Posterior vena cava (tissue), 2 donors: ENCODE measurements around the gene TSHZ3. TPM values are rescaled to one million over a fixed set of nuclear protein-coding genes. Genes with fewer than 3 reads are reported as not detected.

ENCODE experiments used
- DNase-seq: peaks from one replicate; pipeline ENCODE4 v3.0.0-alpha.2; 2020; ENCODE audit warnings: low spot score
- intact Hi-C, 2 donors: fragments of 100-400 bp; cut with DNase I; formaldehyde crosslinking; loops; one replicate each; pipeline versions ENCODE4 v1.14.1 to v1.14.2; 2022 to 2023
- total RNA-seq, 2 donors: library from RNA; stranded (reverse); fragmentation: NEBNext Ultra II Directional; extraction: Animal tissue kit (Norgen Biotek cat#: 25700); gene quantifications; one replicate each; pipeline ENCODE4 v1.2.1, GENCODE V29; 2021
- donor health status: DM: yes; HTN: yes; CAD: no.
- donor health status: DM: yes; HTN: yes; CAD: no.

Gene TSHZ3
- total RNA-seq, 2 donors from 2014 or later, result 30.8 to 32.1 TPM

DNA sequence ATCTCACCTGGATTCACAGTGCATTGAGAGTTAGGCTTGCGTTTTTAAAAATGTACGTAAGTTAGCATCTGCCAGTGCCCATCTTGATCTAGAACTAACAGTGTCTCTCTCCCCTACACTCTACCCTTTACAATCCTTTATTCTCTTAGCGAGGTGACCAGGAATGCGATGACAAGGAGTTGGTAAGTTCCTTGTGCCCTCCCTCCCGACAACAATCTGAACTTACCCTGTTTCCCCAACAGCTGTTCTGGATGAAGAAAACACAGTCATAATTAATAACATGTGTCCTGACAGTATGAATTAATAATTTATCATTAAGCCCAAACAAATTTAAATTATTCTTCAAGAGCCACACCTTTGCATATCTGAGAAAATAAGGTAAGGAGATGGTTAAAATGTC, 6.3 kb downstream of the TSHZ3 start:
- DNase-seq, result no peak
- intact Hi-C loops, result no loop called here

DNA sequence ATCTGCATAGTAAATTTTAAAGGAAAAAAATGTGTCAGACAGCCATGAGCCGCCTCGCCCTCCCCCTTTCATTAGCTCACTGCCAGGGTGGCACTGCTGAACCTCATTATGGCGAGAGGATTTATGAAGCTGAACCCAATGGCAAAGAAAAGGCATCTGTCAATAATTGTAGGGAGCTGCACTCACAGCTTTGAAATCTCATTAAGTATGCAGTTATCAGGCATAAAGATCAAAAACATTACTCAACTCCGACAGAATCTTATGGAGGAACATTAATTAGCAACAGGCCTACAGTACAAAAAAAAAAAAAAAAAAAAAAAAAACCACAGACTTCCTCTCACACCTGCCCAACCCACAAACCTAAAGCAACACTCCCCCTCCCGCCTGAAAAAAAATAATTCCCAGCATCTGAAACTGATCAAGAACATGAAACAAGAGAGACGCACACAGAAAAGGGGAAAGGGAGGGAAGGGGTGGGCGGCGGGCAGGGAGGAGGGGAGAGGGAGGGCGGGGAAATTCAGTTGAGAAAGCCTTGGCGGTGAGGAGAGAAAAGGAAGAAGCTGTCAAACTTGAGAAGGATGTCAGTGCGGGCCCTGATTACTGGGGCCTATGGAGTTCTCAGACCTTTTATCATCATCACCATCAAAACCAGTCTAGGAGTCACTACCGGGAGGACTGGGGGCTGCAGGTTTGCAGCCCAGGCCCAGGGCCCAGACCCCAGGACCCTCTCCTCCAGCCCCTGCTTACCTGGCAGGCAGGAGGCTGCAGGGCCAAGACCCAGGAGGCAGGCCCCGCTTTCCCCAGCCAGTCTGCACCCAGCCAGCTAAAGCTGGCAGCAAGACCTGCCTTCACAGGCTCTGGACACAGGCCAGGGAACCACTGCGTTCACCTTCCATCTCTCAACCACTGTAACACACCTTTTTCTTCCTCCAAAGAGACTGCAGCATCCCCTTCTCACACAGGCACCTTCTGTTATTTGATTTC, 8.9 kb downstream of the TSHZ3 start:
- DNase-seq, result peak; percentile 62
- intact Hi-C loops, result no loop called here

- intact Hi-C loops, result no loop called here
- DNase-seq, result no peak
Measured at GRCh38 chr19:31339411-31339810, 9.8 kb downstream of the TSHZ3 start.

- intact Hi-C loops, result no loop called here
- peak; percentile 85 for DNase-seq
Measured at GRCh38 chr19:31338069-31338776, 11.0 kb downstream of the TSHZ3 start.

DNA sequence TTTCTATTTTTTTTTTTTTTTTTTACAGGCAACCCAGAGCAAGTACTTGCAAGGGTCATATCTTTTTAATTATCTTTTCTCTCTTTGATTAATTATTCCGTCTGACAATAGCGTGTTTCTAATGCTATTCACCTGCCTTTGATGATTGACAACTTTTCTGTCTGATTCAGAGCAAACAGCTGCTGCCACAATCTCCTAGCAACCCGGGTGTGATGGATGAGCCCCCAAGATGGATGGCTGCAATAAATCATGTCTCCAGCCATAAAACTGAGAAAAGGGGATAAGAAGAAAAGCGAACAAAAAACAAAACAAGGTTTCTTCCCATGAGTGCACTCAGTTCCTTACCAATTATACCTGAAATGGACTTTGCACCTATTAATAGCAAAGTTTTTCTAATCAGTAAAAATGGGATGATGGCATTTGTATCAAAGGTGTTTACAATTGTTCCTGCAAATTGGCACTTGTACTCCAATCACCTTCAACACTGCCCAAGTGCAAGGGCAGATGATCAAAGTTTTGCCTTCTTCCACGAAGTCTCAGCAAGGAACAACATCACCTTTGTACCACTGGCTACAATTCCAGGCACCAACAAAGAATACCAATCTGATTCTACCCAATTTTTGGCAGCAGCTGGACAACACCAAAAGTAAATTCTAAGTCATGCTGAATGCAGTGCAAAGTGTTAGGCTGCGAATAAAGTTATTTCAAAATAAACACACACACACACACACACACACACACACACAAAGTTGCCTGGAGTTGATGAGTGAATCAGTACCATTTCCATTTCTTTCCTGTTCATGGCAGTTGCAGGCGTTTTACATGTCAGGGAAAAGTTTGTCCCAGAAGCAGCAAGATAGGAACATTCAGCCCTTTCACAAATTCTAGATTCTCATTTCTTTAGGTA, 12.0 kb downstream of the TSHZ3 start:
- intact Hi-C loops, result no loop called here
- no peak for DNase-seq

GRCh38 chr19:31335716-31336115, 13.5 kb downstream of the TSHZ3 start:
- intact Hi-C loops, result no loop called here
- DNase-seq, result no peak

GRCh38 chr19:31334849-31335624, 14.2 kb downstream of the TSHZ3 start:
- intact Hi-C loops, result no loop called here
- no peak for DNase-seq

DNA sequence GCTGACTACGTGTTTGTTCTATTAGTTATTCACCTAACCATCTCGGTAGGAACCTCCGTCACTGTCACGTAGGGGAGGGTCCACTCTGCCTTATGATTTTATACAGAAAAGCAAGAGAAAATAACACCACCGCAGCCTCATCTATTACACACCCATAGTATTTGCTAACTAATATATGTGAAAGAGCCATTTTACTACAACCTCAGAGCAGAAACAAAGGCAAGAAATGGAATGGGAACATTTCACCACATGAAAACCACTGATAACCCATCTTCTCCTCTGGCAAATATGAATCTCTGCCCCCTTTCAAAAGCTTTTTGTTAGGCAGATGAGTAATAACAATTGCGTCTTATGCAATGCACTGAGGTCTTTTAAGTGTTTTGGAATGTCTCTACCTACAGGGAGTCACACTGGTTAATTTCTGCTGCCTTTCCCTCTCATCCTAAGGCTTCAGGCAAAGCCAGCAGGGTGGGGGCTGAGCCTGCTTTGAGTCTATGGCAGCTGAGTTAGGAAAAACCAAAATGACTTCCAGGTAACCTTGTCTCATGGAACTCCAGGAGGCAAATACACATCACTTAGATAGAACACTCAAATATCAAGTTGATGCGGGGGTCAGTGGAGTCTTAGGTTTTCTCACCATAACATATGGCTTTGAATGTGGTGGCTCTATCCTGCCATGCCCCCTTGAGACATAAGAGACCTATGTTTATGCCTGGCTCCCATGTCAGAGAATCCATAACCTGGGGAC, 15.0 kb downstream of the TSHZ3 start:
- intact Hi-C loops, result no loop called here
- DNase-seq, result no peak

- DNase-seq, result no peak
- intact Hi-C loops, result no loop called here
Measured at GRCh38 chr19:31332096-31332495, 17.1 kb downstream of the TSHZ3 start.

GRCh38 chr19:31331536-31331935, 17.7 kb downstream of the TSHZ3 start:
- no peak for DNase-seq
- intact Hi-C loops, result no loop called here

DNA sequence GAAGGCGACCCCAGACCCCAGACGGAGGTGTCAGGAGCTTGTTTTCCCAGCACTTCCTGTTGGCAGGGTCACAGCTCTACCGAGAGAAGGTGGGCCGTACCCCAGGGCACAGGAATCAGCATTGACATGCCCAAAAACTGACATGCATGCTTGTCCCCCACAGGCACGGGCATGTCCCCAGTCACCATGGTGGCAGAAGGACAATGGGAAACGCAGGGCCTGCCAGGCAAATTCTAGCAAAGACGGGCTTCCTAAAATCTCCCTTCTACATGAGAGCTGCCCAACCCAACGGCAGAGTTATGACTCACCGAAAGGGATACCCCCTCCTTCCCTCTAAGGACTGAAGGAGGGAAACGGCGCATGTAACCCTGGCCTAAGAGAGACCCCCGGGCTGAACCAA, 18.5 kb downstream of the TSHZ3 start:
- intact Hi-C loops, result no loop called here
- no peak for DNase-seq

DNA sequence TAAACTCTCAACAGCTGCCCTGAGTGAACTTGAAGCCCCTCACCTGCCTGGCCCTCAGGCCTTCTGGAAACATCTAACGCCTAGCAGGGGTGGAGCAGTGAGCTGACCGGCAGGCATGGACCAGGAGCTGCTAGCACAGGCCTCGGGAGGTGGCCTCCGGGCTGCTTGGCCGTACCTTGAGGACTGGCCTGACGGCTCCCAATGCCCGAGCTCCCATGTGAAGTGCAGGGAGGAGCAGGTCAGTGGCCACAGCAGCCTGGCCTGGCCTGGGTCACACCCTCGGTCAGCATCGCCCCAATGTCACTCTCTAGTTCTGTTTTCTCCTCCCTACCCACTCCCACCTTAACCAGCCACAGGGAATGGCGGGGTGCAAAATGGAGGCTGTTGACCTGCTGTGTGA, 19.0 kb downstream of the TSHZ3 start:
- no peak for DNase-seq
- intact Hi-C loops, result no loop called here

GRCh38 chr19:31329819-31330218, 19.4 kb downstream of the TSHZ3 start:
- no peak for DNase-seq
- intact Hi-C loops, result no loop called here

- intact Hi-C loops, result no loop called here
- DNase-seq, result no peak
Measured at GRCh38 chr19:31328238-31328637, 21.0 kb downstream of the TSHZ3 start.

- DNase-seq, result no peak
- intact Hi-C loops, result no loop called here
Measured at GRCh38 chr19:31326329-31327028, 22.8 kb downstream of the TSHZ3 start.

DNA sequence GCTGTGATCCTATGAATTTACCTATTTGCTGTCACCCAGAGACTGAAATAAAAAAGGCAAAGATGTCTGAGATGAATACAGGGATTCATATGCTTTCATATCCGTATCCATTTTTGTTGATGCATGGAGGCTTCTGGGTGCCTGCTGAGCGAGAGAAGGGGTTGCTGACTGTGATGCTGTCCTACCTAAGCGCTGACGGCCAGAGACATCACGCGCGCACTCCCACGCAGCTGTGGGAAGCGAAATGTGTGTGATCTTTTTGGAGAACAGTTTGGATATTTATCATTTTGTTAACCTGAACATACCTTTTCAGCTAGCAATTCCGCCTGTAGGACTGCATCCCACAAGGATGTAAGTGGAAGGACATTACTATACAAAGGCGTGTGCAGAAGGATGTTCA, 23.9 kb downstream of the TSHZ3 start:
- DNase-seq, result no peak
- intact Hi-C loops, result no loop called here

GRCh38 chr19:31319465-31319864, 29.8 kb downstream of the TSHZ3 start:
- intact Hi-C loops, result loop anchor here in 1 of 2 donors (10.0 kb wide), 1 partner anchor 1265 kb away; the partner anchor contains the start of gene PDCD5
- no peak for DNase-seq
